Effector CD8-positive, alpha-beta T cell (primary cell): Measurements from ENCODE around the gene PIWIL1.

Source experiments
- DNase-seq: peaks from one replicate; lab custom pipeline; 2025; lab: John Stamatoyannopoulos, UW
- total RNA-seq, 4 experiments: gene quantifications; one replicate each; lab custom pipeline; 2026; lab: John Stamatoyannopoulos, UW

Gene PIWIL1
- 0 to 0.12 (median 0.05) reads per million in 4 experiments for total RNA-seq

GRCh38 chr12:130337488-130338303 is at the start of gene PIWIL1:
PIWIL1 (plus strand) TSS chr12:130337887; CDS start chr12:130342592, 4,705 bp downstream.
- DNase-seq = no peak

GRCh38 chr12:130288206-130288605 is 49.5 kb upstream of the PIWIL1 start:
- DNase-seq = no peak

- DNase-seq = no peak
Measured at GRCh38 chr12:130288691-130289090, 49.0 kb upstream of the PIWIL1 start.

- DNase-seq = no peak
Measured at GRCh38 chr12:130290114-130290513, 47.6 kb upstream of the PIWIL1 start.

- no peak for DNase-seq
Measured at GRCh38 chr12:130298322-130299021, 39.2 kb upstream of the PIWIL1 start.

GRCh38 chr12:130299574-130299973 is 38.1 kb upstream of the PIWIL1 start:
- no peak for DNase-seq

- DNase-seq = no peak
Measured at GRCh38 chr12:130300090-130300489, 37.6 kb upstream of the PIWIL1 start.

- no peak for DNase-seq
Measured at GRCh38 chr12:130300737-130301535, 36.8 kb upstream of the PIWIL1 start.

GRCh38 chr12:130301559-130301958 is 36.1 kb upstream of the PIWIL1 start:
- no peak for DNase-seq

GRCh38 chr12:130303781-130304180 is 33.9 kb upstream of the PIWIL1 start:
- no peak for DNase-seq

- DNase-seq = no peak
Measured at GRCh38 chr12:130307859-130308258, 29.8 kb upstream of the PIWIL1 start.

GRCh38 chr12:130308393-130308792 is 29.3 kb upstream of the PIWIL1 start:
- no peak for DNase-seq

- DNase-seq = no peak
Measured at GRCh38 chr12:130316251-130316650, 21.4 kb upstream of the PIWIL1 start.

GRCh38 chr12:130320536-130320935 is 17.2 kb upstream of the PIWIL1 start:
- DNase-seq = no peak

- DNase-seq = no peak
Measured at GRCh38 chr12:130322263-130322662, 15.4 kb upstream of the PIWIL1 start.

- no peak for DNase-seq
Measured at GRCh38 chr12:130330685-130331084, 7.0 kb upstream of the PIWIL1 start.

GRCh38 chr12:130331146-130331545 is 6.5 kb upstream of the PIWIL1 start:
- no peak for DNase-seq

- DNase-seq = no peak
Measured at GRCh38 chr12:130333341-130333740, 4.3 kb upstream of the PIWIL1 start.

GRCh38 chr12:130334399-130334798 is 3.3 kb upstream of the PIWIL1 start:
- no peak for DNase-seq

- DNase-seq = no peak
Measured at GRCh38 chr12:130334937-130335336, 2.8 kb upstream of the PIWIL1 start.

GRCh38 chr12:130335517-130336392 is 1.9 kb upstream of the PIWIL1 start:
- DNase-seq = no peak
